Activated CD4-positive, alpha-beta memory T cell treated with anti-CD3 and anti-CD28 coated beads, Interleukin-2, amount 10 ng/mL, durations not matched to agents 7 days and 5 days (primary cell): Measurements from ENCODE around the gene RHOJ. TPM values are rescaled to one million over a fixed set of nuclear protein-coding genes. Genes with fewer than 3 reads are reported as not detected.
"Not testable (repeated sequence)": the region's sequence is repeated elsewhere in the genome, so short reads cannot be mapped to it uniquely, and the experiment has no call there.

ENCODE experiments used
- CTCF ChIA-PET: fragments of 350-600 bp; sonication (Branson Sonifier 250); formaldehyde crosslinking; loops from one replicate; lab custom pipeline; 2021; ENCODE audit warnings: antibody characterized with exemption, inconsistent platforms; lab: Charles Lee
- POLR2A ChIA-PET: fragments of 350-600 bp; sonication (Branson Sonifier 250); formaldehyde crosslinking; loops from one replicate; lab custom pipeline; 2021; ENCODE audit warnings: antibody characterized with exemption; lab: Charles Lee
- DNase-seq: peaks from one replicate; pipeline ENCODE4 v3.0.0-alpha.2; 2020
- H3K27ac Mint-ChIP-seq: one replicate; pipeline ENCODE4 v1.8.0; 2021; ENCODE audit warnings: mild to moderate bottlenecking, mixed read lengths
- H3K27me3 Mint-ChIP-seq: one replicate; pipeline ENCODE4 v1.8.0; 2021; ENCODE audit warnings: mixed read lengths
- H3K36me3 Mint-ChIP-seq: one replicate; pipeline ENCODE4 v1.8.0; 2021; ENCODE audit warnings: low read depth, mixed read lengths
- H3K4me1 Mint-ChIP-seq: one replicate; pipeline ENCODE4 v1.8.0; 2021; ENCODE audit warnings: mixed read lengths
- H3K4me3 Mint-ChIP-seq: one replicate; pipeline ENCODE4 v1.8.0; 2021; ENCODE audit warnings: mild to moderate bottlenecking, mixed read lengths
- H3K9me3 Mint-ChIP-seq: one replicate; pipeline ENCODE4 v1.8.0; 2021; ENCODE audit warnings: mixed read lengths
- total RNA-seq, 2 experiments: library from RNA; stranded (reverse); gene quantifications; one replicate each; pipeline ENCODE4 v1.2.3, GENCODE V29; 2021

The RHOJ gene
- total RNA-seq, result not detected

DNA sequence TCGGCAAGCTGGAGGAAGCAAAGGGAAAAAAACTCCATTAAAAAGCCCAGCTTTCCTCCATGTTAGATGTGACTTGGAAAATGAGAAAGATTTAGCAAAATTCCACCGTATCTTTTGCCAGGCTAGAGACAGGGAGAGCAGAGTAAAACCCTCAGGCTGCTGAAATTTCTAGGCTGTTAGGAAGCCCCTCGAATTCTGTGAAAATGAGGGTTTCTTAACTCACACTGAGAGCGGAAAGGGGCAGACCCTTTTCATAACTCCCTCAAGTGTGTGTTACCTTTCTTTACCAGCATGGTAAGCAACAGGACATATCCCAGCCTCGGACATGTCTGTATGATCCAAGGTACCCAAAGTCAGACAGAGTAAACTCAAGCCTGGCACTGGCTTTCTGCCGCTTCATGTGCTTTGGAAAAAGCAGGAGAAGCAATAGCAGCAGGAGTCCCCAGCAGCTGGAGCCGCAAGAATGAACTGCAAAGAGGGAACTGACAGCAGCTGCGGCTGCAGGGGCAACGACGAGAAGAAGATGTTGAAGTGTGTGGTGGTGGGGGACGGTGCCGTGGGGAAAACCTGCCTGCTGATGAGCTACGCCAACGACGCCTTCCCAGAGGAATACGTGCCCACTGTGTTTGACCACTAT is at the start of gene RHOJ:
Gene RHOJ (plus strand): TSS at position 37 of the 637 bp plus-strand sequence. CDS start 427 bp downstream, at position 464.
- Mint-ChIP-seq H3K36me3 (no peaks in the 10 kb centered on the region), H3K9me3 (no peaks in the 10 kb centered on the region), H3K4me3 (no peak within 1 kb of the TSS), H3K27ac (no peak within 1 kb of the TSS), H3K27me3 (peaks cover 3% of the 10 kb centered on the region), H3K4me1 (no peaks in the 10 kb centered on the region)
- POLR2A ChIA-PET, result no interaction called here
- CTCF ChIA-PET, result no interaction called here
- no peak for DNase-seq

DNA sequence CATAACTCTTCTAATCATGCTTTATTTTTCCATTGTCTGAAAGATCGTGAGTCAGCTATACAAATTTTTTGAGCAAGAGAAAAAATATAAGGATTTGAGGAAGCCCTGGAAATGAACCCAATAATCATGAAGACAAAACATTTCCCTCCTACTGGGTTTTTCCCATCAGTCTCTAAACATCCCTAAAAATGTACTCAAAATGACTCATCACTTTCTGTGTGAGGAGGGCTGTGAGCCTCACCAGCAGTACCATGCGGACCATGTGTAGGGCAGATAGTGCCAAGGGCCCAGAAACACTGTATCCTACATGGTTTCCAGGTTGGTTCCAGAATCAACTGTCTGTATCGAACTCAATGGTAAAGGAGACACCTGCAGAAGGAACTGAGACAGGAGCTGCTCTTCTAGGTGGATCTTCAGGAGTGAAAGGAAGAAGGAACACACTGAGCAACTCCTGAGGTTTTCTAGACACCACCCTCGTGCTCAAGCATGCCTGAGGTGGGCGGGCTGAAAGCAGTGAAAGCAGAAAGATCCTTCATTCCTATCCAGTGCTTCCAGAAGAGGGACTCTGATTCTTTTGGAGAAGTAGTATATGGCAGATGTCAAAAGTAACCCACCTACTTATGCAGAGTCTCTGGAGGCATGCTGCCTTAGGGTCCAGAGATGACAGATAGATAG is 48.6 kb upstream of the RHOJ start:
- DNase-seq, result no peak
- no peak overlapping the region for H3K4me3 Mint-ChIP-seq
- H3K4me1 Mint-ChIP-seq, result no peaks in the 10 kb centered on the region
- no peak overlapping the region for H3K27ac Mint-ChIP-seq
- ChIA-PET CTCF (no interaction called here), POLR2A (no interaction called here)
- no peaks in the 10 kb centered on the region for H3K9me3 Mint-ChIP-seq
- H3K36me3 Mint-ChIP-seq, result no peaks in the 10 kb centered on the region
- peaks cover 1% of the 10 kb centered on the region for H3K27me3 Mint-ChIP-seq

DNA sequence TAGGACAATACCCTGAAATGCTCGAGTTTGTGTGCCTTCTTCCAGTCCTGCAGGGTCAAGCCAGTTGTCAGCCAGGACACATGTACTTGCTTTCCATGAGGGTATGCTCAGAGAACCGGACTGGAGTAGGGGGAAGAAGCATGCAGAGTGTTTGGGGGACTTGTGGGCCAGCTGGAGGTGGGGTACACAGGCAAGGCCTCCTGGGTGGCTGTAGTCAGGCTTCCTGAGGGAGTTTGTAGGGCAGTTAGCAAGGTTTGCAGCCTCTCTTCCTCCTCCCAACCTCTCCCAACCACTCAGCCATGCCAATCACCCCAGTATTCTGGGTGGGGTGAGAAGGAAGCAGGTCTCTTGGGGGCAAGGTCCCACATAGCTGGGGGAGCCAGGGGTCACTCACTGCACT is 47.0 kb upstream of the RHOJ start:
- Mint-ChIP-seq H3K9me3 (no peaks in the 10 kb centered on the region), H3K27ac (no peak overlapping the region), H3K4me1 (no peaks in the 10 kb centered on the region), H3K36me3 (no peaks in the 10 kb centered on the region), H3K27me3 (peaks cover 1% of the 10 kb centered on the region), H3K4me3 (no peak overlapping the region)
- POLR2A ChIA-PET, result no interaction called here
- CTCF ChIA-PET, result no interaction called here
- DNase-seq, result no peak

DNA sequence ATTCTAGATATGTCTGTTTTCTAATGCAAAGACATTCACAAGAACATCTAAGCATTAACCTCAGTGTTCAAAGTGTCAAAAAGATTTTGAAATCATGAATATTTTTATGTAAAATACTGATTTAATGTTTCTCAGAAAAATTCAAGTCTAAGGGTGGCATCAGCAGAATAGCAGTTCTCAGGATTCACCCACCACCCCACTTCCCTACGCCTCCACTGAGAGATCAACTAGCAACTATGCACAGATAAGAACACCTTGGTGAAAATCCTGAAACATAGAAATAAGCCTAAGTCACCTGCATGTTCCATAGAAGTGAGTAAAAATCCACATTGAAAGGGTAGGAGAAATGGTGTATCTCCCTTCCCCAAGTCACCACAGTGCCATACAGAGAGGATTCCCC is 40.9 kb upstream of the RHOJ start:
- no peak overlapping the region for H3K4me3 Mint-ChIP-seq
- no peak overlapping the region for H3K27ac Mint-ChIP-seq
- no peaks in the 10 kb centered on the region for H3K4me1 Mint-ChIP-seq
- H3K9me3 Mint-ChIP-seq, result no peaks in the 10 kb centered on the region
- ChIA-PET POLR2A (no interaction called here), CTCF (no interaction called here)
- no peaks in the 10 kb centered on the region for H3K36me3 Mint-ChIP-seq
- no peak for DNase-seq
- no peaks in the 10 kb centered on the region for H3K27me3 Mint-ChIP-seq

DNA sequence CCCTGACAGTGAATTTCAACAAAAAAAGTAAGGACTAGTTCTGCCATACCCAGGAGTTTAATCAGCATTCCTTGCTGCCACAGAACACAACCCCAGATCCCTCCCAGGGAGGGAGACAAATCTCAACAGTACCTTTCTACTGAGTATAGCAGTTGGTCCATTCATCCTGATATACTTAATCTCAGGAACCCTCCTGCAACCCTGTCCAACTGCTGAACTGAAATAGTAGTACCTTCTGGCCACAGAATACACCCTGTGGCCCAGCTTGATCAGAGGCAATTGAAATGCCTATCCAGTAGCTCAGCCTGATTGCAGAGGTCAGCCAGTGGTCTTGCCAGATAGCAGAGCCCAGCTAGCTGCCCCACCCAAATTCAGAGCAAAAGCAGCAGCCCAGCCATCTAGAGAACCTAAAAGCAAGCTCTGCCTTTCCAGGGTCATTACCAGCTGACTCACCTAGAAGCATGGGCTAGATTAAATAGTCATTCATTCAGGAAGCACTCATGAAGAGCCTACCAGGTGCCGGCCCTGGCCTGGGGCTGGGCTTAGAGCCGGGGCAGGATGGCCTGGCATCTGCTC is 40.0 kb upstream of the RHOJ start:
- no peak for DNase-seq
- H3K27me3 Mint-ChIP-seq, result no peaks in the 10 kb centered on the region
- no peaks in the 10 kb centered on the region for H3K4me1 Mint-ChIP-seq
- H3K4me3 Mint-ChIP-seq, result no peak overlapping the region
- H3K27ac Mint-ChIP-seq, result no peak overlapping the region
- H3K9me3 Mint-ChIP-seq, result no peaks in the 10 kb centered on the region
- POLR2A ChIA-PET, result no interaction called here
- CTCF ChIA-PET, result no interaction called here
- no peaks in the 10 kb centered on the region for H3K36me3 Mint-ChIP-seq

DNA sequence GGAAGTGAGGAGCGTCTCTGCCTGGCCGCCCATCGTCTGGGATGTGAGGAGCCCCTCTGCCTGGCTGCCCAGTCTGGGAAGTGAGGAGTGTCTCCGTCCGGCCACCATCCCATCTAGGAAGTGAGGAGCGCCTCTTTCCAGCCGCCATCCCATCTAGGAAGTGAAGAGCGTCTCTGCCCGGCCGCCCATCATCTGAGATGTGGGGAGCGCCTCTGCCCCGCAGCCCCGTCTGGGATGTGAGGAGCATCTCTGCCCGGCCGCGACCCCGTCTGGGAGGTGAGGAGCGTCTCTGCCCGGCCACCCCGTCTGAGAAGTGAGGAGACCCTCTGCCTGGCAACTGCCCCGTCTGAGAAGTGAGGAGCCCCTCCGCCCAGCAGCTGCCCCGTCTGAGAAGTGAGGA is 39.0 kb upstream of the RHOJ start:
- DNase-seq, CTCF ChIA-PET, H3K27ac Mint-ChIP-seq, H3K4me3 Mint-ChIP-seq, H3K36me3 Mint-ChIP-seq, H3K4me1 Mint-ChIP-seq, H3K27me3 Mint-ChIP-seq, H3K9me3 Mint-ChIP-seq, POLR2A ChIA-PET: not testable (repeated sequence)

DNA sequence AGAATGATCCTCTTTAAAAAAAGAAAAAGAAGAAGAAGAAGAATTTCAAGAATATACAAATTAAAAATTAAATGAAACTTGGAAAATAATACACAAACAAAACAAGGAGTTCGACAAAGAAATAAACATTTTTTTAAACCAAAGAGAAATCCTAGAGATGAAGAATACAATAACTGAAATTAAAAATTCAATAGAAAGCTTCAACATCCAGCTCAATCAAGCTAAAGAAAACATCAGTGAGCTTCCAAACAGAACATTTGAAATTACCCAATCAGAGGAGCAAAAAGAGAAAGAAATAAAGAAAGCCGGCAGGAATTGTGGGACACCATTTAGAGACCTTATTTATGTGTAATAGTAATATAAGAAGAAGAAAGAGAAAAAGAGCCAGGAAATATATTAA is 37.2 kb upstream of the RHOJ start:
- no peak overlapping the region for H3K27ac Mint-ChIP-seq
- H3K4me3 Mint-ChIP-seq, result no peak overlapping the region
- POLR2A ChIA-PET, result no interaction called here
- H3K9me3 Mint-ChIP-seq, result no peaks in the 10 kb centered on the region
- no peaks in the 10 kb centered on the region for H3K36me3 Mint-ChIP-seq
- CTCF ChIA-PET, result no interaction called here
- no peaks in the 10 kb centered on the region for H3K4me1 Mint-ChIP-seq
- DNase-seq, result no peak
- no peaks in the 10 kb centered on the region for H3K27me3 Mint-ChIP-seq

DNA sequence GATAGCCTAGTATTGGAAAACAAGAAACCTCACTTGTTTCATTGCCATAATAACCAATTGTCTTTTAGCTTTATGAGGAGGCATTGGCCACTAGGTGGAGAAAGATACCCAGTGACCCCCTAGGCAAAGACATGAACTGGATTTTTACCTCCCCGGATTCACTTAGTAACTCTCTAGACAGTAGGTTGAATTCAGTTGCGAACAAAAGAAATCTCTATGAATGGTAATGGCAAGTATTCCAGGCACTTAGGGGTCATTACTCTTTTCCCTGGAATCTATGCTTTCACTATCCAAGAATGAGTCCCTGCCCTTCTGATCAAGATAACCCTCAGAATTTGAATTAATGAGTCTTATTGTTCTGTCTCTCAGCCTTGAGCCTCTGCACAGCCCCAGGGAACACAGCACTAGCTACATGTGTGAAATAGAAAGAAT is 29.5 kb upstream of the RHOJ start:
- H3K27ac Mint-ChIP-seq, result no peak overlapping the region

DNA sequence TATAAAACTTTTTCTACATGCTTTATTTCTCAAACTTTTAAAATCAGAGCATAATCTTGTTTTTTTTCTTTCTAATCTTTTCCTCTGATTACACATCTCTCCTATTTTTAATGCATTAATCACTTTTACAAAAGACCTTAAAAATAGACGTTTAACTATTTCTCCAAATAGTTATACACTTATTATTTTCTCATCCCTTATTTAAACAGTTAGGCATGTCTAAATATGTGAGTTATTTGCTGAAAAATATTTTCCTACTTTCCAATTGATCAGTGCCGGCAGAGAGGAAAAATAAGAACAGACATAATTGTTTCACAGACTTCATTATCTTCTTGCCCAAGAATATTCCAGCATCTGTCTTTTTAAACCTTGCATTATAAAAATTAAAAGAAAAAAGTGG is 28.7 kb upstream of the RHOJ start:
- no peaks in the 10 kb centered on the region for H3K4me1 Mint-ChIP-seq
- no peaks in the 10 kb centered on the region for H3K9me3 Mint-ChIP-seq
- H3K4me3 Mint-ChIP-seq, result no peak overlapping the region
- no peak for DNase-seq
- H3K36me3 Mint-ChIP-seq, result no peaks in the 10 kb centered on the region
- POLR2A ChIA-PET, result no interaction called here
- no peaks in the 10 kb centered on the region for H3K27me3 Mint-ChIP-seq
- CTCF ChIA-PET, result no interaction called here
- H3K27ac Mint-ChIP-seq, result no peak overlapping the region

More for the DNA sequence above, 29.5 kb upstream of the RHOJ start:
- POLR2A ChIA-PET, result no interaction called here
- Mint-ChIP-seq H3K27me3 (no peaks in the 10 kb centered on the region), H3K36me3 (no peaks in the 10 kb centered on the region), H3K4me3 (no peak overlapping the region), H3K4me1 (no peaks in the 10 kb centered on the region), H3K9me3 (no peaks in the 10 kb centered on the region)
- CTCF ChIA-PET, result interaction anchor here (0.6 kb wide), 1 partner anchor 124 kb away, joined by 4 read pairs; no protein-coding TSS in a partner anchor
- DNase-seq, result no peak

DNA sequence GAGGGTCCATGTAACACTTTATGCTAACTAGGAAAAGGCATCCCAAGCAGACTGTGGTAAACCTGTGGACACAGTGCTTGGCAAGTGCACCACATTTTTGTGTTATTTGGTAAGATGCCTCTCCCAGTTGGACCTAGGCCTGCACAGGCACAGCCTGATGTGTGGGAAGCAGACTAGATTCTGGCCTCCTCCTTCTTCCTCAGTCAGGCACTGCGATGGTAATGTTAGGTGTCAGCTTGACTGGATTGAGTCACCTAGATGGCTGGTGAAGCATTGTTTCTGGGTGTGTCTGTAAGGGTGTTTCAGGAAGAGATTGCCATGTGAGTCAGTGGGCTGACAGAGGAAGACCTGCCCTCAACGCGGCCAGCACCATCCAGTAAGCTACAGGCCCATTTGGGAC is 25.3 kb upstream of the RHOJ start:
- no peak for DNase-seq
- no peak overlapping the region for H3K27ac Mint-ChIP-seq
- peaks cover 2% of the 10 kb centered on the region for H3K27me3 Mint-ChIP-seq
- H3K9me3 Mint-ChIP-seq, result no peaks in the 10 kb centered on the region
- H3K4me1 Mint-ChIP-seq, result no peaks in the 10 kb centered on the region
- ChIA-PET POLR2A (no interaction called here), CTCF (no interaction called here)
- no peaks in the 10 kb centered on the region for H3K36me3 Mint-ChIP-seq
- H3K4me3 Mint-ChIP-seq, result no peak overlapping the region

DNA sequence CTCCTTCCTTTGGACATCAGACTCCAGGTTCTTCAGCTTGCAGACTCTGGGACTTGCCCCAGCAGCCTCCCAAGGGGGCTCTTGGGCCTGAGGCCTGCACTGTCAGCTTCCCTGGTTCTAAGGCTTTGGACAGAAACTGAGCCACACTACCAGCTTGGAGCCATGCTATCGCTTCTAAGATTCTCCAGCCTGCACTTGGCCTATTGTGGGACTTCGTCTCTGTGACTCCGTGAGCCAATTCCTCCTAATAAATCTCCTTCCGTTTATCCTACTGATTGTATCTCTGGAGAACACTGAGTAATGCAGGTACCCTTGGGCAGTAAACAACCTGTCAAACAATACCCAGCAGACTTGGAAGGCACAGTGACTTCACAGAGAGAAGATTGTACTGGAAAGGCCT is 24.9 kb upstream of the RHOJ start:
- Mint-ChIP-seq H3K27me3 (peaks cover 4% of the 10 kb centered on the region), H3K4me3 (no peak overlapping the region), H3K9me3 (no peaks in the 10 kb centered on the region), H3K4me1 (no peaks in the 10 kb centered on the region), H3K36me3 (no peaks in the 10 kb centered on the region), H3K27ac (no peak overlapping the region)
- CTCF ChIA-PET, result no interaction called here
- no peak for DNase-seq
- POLR2A ChIA-PET, result no interaction called here

DNA sequence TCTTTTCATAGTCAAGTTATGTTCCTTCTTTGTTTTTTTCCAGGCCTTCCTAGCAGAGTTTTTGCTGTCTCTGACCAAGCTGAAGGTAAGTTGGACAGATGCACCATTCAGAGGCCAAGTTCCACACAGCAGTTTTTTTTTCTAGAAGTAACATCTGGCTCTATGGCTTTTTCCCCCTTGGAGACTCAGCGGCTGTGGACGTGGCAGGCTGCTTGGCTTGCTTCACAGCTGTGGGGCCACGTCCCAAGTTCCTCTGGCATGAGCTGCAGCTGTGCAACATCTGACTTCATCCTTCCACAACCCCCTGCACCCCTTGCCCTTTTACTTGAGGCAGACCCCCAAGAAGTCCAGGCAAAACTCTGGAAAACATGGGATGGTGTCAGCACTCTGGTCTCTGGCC is 24.2 kb upstream of the RHOJ start:
- no peak overlapping the region for H3K4me3 Mint-ChIP-seq
- H3K27ac Mint-ChIP-seq, result no peak overlapping the region
- peaks cover 4% of the 10 kb centered on the region for H3K27me3 Mint-ChIP-seq
- no peaks in the 10 kb centered on the region for H3K9me3 Mint-ChIP-seq
- no peak for DNase-seq
- POLR2A ChIA-PET, result no interaction called here
- CTCF ChIA-PET, result no interaction called here
- no peaks in the 10 kb centered on the region for H3K36me3 Mint-ChIP-seq
- no peaks in the 10 kb centered on the region for H3K4me1 Mint-ChIP-seq

DNA sequence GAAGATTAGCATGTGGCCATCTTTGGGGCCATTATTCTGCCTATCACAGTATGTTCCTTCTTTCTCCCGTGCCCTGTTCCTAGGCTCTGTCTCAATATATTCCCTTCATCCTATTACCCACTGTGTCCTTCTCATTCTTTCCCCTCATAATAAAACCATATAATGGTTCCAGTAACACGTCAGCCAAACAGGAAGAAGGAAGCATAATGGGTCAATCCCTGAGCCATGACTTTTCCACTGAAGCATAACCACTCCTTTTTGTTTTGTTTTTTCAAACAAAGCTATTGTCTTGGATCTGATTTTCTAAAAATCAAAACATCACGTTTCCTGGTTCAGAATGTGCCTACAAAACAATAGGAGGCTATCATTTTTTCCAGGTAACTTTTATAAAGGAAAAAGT is 21.3 kb upstream of the RHOJ start:
- CTCF ChIA-PET, result no interaction called here
- no peaks in the 10 kb centered on the region for H3K4me1 Mint-ChIP-seq
- H3K9me3 Mint-ChIP-seq, result no peaks in the 10 kb centered on the region
- no peaks in the 10 kb centered on the region for H3K36me3 Mint-ChIP-seq
- H3K27ac Mint-ChIP-seq, result no peak overlapping the region
- H3K27me3 Mint-ChIP-seq, result peaks cover 4% of the 10 kb centered on the region
- no peak for DNase-seq
- no peak overlapping the region for H3K4me3 Mint-ChIP-seq
- POLR2A ChIA-PET, result no interaction called here

DNA sequence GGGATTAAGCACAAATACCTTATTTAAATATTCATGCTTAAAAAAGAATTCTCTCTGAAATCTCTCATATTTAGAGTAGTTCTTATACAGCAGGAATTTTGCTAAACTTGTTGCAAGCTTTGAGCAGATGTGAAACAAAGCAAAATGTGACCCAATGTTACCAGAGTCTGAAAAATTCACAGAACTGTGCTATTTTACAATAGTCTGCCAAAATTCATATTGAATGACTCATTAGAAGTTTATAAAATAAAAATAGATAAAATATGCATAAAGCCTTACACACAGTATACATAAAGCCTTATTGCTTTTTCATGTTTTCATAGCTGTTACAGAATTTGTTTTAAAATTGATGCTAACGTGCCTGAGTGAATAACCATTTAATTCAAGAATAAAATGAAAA is 17.8 kb upstream of the RHOJ start:
- H3K4me3 Mint-ChIP-seq, result no peak overlapping the region
- no peak overlapping the region for H3K27ac Mint-ChIP-seq
- H3K9me3 Mint-ChIP-seq, result no peaks in the 10 kb centered on the region
- POLR2A ChIA-PET, result no interaction called here
- no peaks in the 10 kb centered on the region for H3K4me1 Mint-ChIP-seq
- no peaks in the 10 kb centered on the region for H3K36me3 Mint-ChIP-seq
- no peak for DNase-seq
- CTCF ChIA-PET, result no interaction called here
- H3K27me3 Mint-ChIP-seq, result peaks cover 7% of the 10 kb centered on the region
